Germinal center (tissue), 1 donor: Measurements from ENCODE around the gene SLC25A22.

ENCODE experiments used
- DNase-seq: peaks from one replicate; pipeline ENCODE4 v3.0.0; 2012; ENCODE audit warnings: mixed read lengths, low spot score

SLC25A22 gene

GRCh38 chr11:803467-803742, 5.3 kb upstream of the SLC25A22 start:
- DNase-seq = no peak

GRCh38 chr11:802693-803466, 4.8 kb upstream of the SLC25A22 start:
- DNase-seq = no peak

GRCh38 chr11:802018-802617, 4.0 kb upstream of the SLC25A22 start:
- DNase-seq = no peak

GRCh38 chr11:801097-801780, 3.2 kb upstream of the SLC25A22 start:
- DNase-seq = no peak

GRCh38 chr11:800473-800872, 2.4 kb upstream of the SLC25A22 start:
- DNase-seq = no peak

- no peak for DNase-seq
Observed at GRCh38 chr11:799641-800316, 1.7 kb upstream of the SLC25A22 start.

- peak; percentile 80 for DNase-seq
Observed at GRCh38 chr11:797296-798092, 587 bp downstream of the SLC25A22 start.

GRCh38 chr11:796565-797295, 1.4 kb downstream of the SLC25A22 start:
- DNase-seq = no peak

- peak; percentile 92 for DNase-seq
Observed at GRCh38 chr11:795634-796564, 2.2 kb downstream of the SLC25A22 start.

GRCh38 chr11:794766-795633, 3.1 kb downstream of the SLC25A22 start:
- no peak for DNase-seq

GRCh38 chr11:794013-794765, 3.9 kb downstream of the SLC25A22 start:
- DNase-seq = no peak

GRCh38 chr11:793556-793955, 4.5 kb downstream of the SLC25A22 start:
- no peak for DNase-seq

- DNase-seq = no peak
Observed at GRCh38 chr11:792873-793272, 5.2 kb downstream of the SLC25A22 start.

- no peak for DNase-seq
Observed at GRCh38 chr11:792535-792821, 5.6 kb downstream of the SLC25A22 start.

GRCh38 chr11:791658-792534, 6.2 kb downstream of the SLC25A22 start:
- no peak for DNase-seq

GRCh38 chr11:790721-791564, 7.1 kb downstream of the SLC25A22 start:
- no peak for DNase-seq

GRCh38 chr11:789943-790342, 8.1 kb downstream of the SLC25A22 start, which contains the start of gene CEND1:
CEND1 (minus strand) TSS chr11:790090; CDS start chr11:788576, 1,514 bp downstream.
- DNase-seq = peak; percentile 43
